D721Med (cell line): ENCODE data around the gene ZACN.

Experiments
- DNase-seq: peaks from one replicate; pipeline ENCODE4 v3.0.0; 2011; ENCODE audit warnings: low spot score; ENCODE audit not compliant: insufficient read length
- FAIRE-seq: peaks from 2 replicates; lab custom pipeline; 2011; peaks lifted over from hg19 to GRCh38; lab: Jason Lieb, UNC
- CTCF ChIP-seq: IDR thresholded peaks from 2 replicates; pipeline ENCODE4 v1.5.1; 2012; ENCODE audit warnings: mild to moderate bottlenecking, control low read depth; ENCODE audit not compliant: insufficient read depth; ENCODE audit errors: missing control alignments

Gene ZACN

GRCh38 chr17:76049239-76049638, 29.7 kb upstream of the ZACN start:
- TF ChIP-seq CTCF, result no peak
- FAIRE-seq, result no peak
- no peak for DNase-seq

- TF ChIP-seq CTCF, result no peak
- FAIRE-seq (no peak), DNase-seq (no peak)
These were observed 29.0 kb upstream of the ZACN start for GRCh38 chr17:76049836-76050537.

- DNase-seq (no peak), FAIRE-seq (no peak)
- no peak for TF ChIP-seq CTCF
These were observed 28.2 kb upstream of the ZACN start for GRCh38 chr17:76050538-76051467.

- FAIRE-seq, result no peak
- TF ChIP-seq CTCF, result no peak
- no peak for DNase-seq
These were observed 27.4 kb upstream of the ZACN start for GRCh38 chr17:76051561-76051960.

GRCh38 chr17:76053246-76054111, 25.5 kb upstream of the ZACN start:
- TF ChIP-seq CTCF, result no peak
- no peak for DNase-seq
- FAIRE-seq, result no peak

GRCh38 chr17:76054112-76054476, 24.9 kb upstream of the ZACN start:
- TF ChIP-seq CTCF, result no peak
- DNase-seq, result no peak
- FAIRE-seq, result no peak
